ENCODE data around the gene LRRC8C.

- no peak for TF ChIP-seq POLR2AphosphoS5 (IDR thresholded peaks at IDR 0.05)
- no peak for TF ChIP-seq POLR2A (IDR thresholded peaks at IDR 0.05)
- TF ChIP-seq CTCF (IDR thresholded peaks at IDR 0.05 in 8 of 11, conservative IDR thresholded peaks at IDR 0.05 in 3 of 11), result no peak
Measured at GRCh38 chr1:89670711-89671110, 37.8 kb downstream of the LRRC8C start.

Data from spleen (tissue), 7 donors.